ENCODE results near the gene LSM12. TPM values are rescaled to one million over a fixed set of nuclear protein-coding genes. Genes with fewer than 3 reads are reported as not detected.

The LSM12 gene
- total RNA-seq, 1 donor = 59.0 TPM

- Histone ChIP-seq H3K9me3 (ENCODE audit: low read depth, low read length) (no peaks in the 10 kb centered on the region), H4K20me1 (ENCODE audit: insufficient read depth, low read length) (no peaks in the 10 kb centered on the region), H3K4me2 (ENCODE audit: insufficient read depth, low read length) (peak overlapping the region; percentile 97), H3K79me2 (ENCODE audit: insufficient read depth, low read length) (no peaks in the 10 kb centered on the region), H3K27me3 (ENCODE audit: insufficient read depth, low read length) (peaks cover 14% of the 10 kb centered on the region), H3K4me3 (ENCODE audit: insufficient read depth, low read length) (peak overlapping the region; percentile 58), H3K27ac (ENCODE audit: low read depth, low read length) (no peak overlapping the region), H3K36me3 (ENCODE audit: insufficient read depth, low read length) (peaks cover 6% of the 10 kb centered on the region), H3K4me1 (ENCODE audit: insufficient read depth, low read length) (peaks cover 40% of the 10 kb centered on the region), H2AFZ (ENCODE audit: low read length) (peak overlapping the region; percentile 47)
- DNase-seq (ENCODE audit: insufficient read length, low spot score, missing footprints) = peak; percentile 65
- no peak for TF ChIP-seq CTCF (IDR thresholded peaks at IDR 0.05; ENCODE audit: extremely low read depth, low read depth, low read length)
These were observed 61.5 kb downstream of the LSM12 start for GRCh38 chr17:44004761-44005526.

- Histone ChIP-seq H4K20me1 (ENCODE audit: insufficient read depth, low read length) (no peaks in the 10 kb centered on the region), H3K36me3 (ENCODE audit: insufficient read depth, low read length) (peaks cover 2% of the 10 kb centered on the region), H3K9me3 (ENCODE audit: low read depth, low read length) (no peaks in the 10 kb centered on the region), H3K4me2 (ENCODE audit: insufficient read depth, low read length) (peak within 1 kb of the TSS; percentile 97), H3K27ac (ENCODE audit: low read depth, low read length) (no peak within 1 kb of the TSS), H3K27me3 (ENCODE audit: insufficient read depth, low read length) (peaks cover 14% of the 10 kb centered on the region), H3K4me3 (ENCODE audit: insufficient read depth, low read length) (peak within 1 kb of the TSS; percentile 58), H2AFZ (ENCODE audit: low read length) (peak within 1 kb of the TSS; percentile 47), H3K79me2 (ENCODE audit: insufficient read depth, low read length) (no peaks in the 10 kb centered on the region), H3K4me1 (ENCODE audit: insufficient read depth, low read length) (peaks cover 40% of the 10 kb centered on the region)
- TF ChIP-seq CTCF (IDR thresholded peaks at IDR 0.05; ENCODE audit: extremely low read depth, low read depth, low read length) = no peak
- peak; percentile 78 for DNase-seq (ENCODE audit: insufficient read length, low spot score, missing footprints)
These were observed 62.3 kb downstream of the LSM12 start, which contains the start of gene NAGS for GRCh38 chr17:44004077-44004760. TSS of gene NAGS (plus strand) at chr17:44004622. CDS start at chr17:44004664, 42 bp downstream.

DNA sequence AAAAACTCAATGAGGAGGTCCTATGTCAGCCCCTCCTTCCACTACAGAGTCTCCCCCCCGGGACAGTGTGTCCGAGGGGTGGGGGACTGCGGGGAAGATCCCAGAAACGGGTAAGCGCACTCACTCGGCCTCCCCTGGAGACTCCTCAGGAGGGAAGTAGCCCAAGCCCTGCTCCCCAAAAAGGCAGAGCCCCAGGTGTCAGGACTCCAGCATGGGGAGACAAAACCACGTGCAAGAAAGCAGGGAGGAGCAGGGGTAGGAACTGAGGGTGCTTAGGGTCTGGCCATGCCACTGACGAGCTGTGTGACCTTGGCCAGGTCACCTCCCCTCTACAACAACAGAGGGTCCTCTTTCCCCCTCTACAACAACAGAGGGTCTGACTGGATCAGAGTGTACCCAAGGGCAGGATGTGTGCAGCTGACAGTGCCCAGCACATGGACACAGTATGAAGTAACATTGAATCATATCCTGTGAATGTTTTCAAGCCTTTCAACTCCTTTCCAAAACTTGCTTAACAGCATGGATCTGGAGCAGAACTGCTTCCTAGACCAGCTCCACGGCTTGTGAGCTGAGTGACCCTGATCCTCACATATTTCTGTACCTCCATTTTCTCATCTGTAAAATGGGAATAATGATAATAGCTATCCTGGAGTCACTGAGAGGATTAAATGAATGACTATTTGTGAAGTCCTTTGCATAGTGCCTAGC, 64.2 kb downstream of the LSM12 start:
- H3K79me2 ChIP-seq (ENCODE audit: insufficient read depth, low read length) = no peaks in the 10 kb centered on the region
- no peak overlapping the region for H3K4me3 ChIP-seq (ENCODE audit: insufficient read depth, low read length)
- no peaks in the 10 kb centered on the region for H4K20me1 ChIP-seq (ENCODE audit: insufficient read depth, low read length)
- H3K27me3 ChIP-seq (ENCODE audit: insufficient read depth, low read length) = peaks cover 14% of the 10 kb centered on the region
- TF ChIP-seq CTCF (IDR thresholded peaks at IDR 0.05; ENCODE audit: extremely low read depth, low read depth, low read length) = no peak
- no peak overlapping the region for H3K27ac ChIP-seq (ENCODE audit: low read depth, low read length)
- H2AFZ ChIP-seq (ENCODE audit: low read length) = peak overlapping the region; percentile 32
- no peaks in the 10 kb centered on the region for H3K36me3 ChIP-seq (ENCODE audit: insufficient read depth, low read length)
- H3K4me1 ChIP-seq (ENCODE audit: insufficient read depth, low read length) = peaks cover 39% of the 10 kb centered on the region
- DNase-seq (ENCODE audit: insufficient read length, low spot score, missing footprints) = peak; percentile 94
- no peaks in the 10 kb centered on the region for H3K9me3 ChIP-seq (ENCODE audit: low read depth, low read length)
- H3K4me2 ChIP-seq (ENCODE audit: insufficient read depth, low read length) = no peak overlapping the region
